Measurements from ENCODE around the gene GTPBP8.

- TF ChIP-seq RAD21 (IDR thresholded peaks at IDR 0.05; ENCODE audit: low read depth): no peak
- TF ChIP-seq YY1 (IDR thresholded peaks at IDR 0.05; ENCODE audit: low read depth): no peak
- no peak for TF ChIP-seq TCF12 (IDR thresholded peaks at IDR 0.05; ENCODE audit: low read depth)
- TF ChIP-seq MAX (IDR thresholded peaks at IDR 0.05): no peak
- TF ChIP-seq TAF1 (IDR thresholded peaks at IDR 0.05; ENCODE audit: low read depth): no peak
- TF ChIP-seq EP300 (IDR thresholded peaks at IDR 0.05; ENCODE audit: borderline replicate concordance): no peak
- TF ChIP-seq, protein P1, sequence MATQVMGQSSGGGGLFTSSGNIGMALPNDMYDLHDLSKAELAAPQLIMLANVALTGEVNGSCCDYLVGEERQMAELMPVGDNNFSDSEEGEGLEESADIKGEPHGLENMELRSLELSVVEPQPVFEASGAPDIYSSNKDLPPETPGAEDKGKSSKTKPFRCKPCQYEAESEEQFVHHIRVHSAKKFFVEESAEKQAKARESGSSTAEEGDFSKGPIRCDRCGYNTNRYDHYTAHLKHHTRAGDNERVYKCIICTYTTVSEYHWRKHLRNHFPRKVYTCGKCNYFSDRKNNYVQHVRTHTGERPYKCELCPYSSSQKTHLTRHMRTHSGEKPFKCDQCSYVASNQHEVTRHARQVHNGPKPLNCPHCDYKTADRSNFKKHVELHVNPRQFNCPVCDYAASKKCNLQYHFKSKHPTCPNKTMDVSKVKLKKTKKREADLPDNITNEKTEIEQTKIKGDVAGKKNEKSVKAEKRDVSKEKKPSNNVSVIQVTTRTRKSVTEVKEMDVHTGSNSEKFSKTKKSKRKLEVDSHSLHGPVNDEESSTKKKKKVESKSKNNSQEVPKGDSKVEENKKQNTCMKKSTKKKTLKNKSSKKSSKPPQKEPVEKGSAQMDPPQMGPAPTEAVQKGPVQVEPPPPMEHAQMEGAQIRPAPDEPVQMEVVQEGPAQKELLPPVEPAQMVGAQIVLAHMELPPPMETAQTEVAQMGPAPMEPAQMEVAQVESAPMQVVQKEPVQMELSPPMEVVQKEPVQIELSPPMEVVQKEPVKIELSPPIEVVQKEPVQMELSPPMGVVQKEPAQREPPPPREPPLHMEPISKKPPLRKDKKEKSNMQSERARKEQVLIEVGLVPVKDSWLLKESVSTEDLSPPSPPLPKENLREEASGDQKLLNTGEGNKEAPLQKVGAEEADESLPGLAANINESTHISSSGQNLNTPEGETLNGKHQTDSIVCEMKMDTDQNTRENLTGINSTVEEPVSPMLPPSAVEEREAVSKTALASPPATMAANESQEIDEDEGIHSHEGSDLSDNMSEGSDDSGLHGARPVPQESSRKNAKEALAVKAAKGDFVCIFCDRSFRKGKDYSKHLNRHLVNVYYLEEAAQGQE (IDR thresholded peaks at IDR 0.05; ENCODE audit: low read depth): no peak
- TF ChIP-seq ZBTB7A (IDR thresholded peaks at IDR 0.05; ENCODE audit: low read depth): no peak
- no peak for TF ChIP-seq CREB1 (IDR thresholded peaks at IDR 0.05; ENCODE audit: low read depth)
Measured at GRCh38 chr3:113043686-113044085, 52.9 kb downstream of the GTPBP8 start.
